ENCODE results near the gene ZHX3.

- no peak for TF ChIP-seq CTCF (IDR thresholded peaks at IDR 0.05; ENCODE audit: low read depth, low read length)
- TF ChIP-seq POLR2A (IDR thresholded peaks at IDR 0.05; ENCODE audit: extremely low read depth, insufficient read length) = no peak
- no peak for TF ChIP-seq MAX (IDR thresholded peaks at IDR 0.05; ENCODE audit: low read depth, low read length)
- no peak for TF ChIP-seq MYC (IDR thresholded peaks at IDR 0.05; ENCODE audit: low read depth, low read length)
These were observed 162.3 kb downstream of the ZHX3 start for GRCh38 chr20:41155261-41155660.
